Endothelial cell of umbilical vein (primary cell): ENCODE data around the gene SH3RF3. TPM values are rescaled to one million over a fixed set of nuclear protein-coding genes. Genes with fewer than 3 reads are reported as not detected.

Experiments
- BruUV-seq: library from RNA; stranded (reverse); fragments of 400-500 nt; replicated peaks from 2 replicates; lab custom pipeline; 2021; lab: Mats Ljungman, UMichigan
- CTCF ChIA-PET: fragments of 300-600, 350-600 bp; sonication (Branson Sonifier 250); formaldehyde crosslinking; loops from one replicate; lab custom pipeline; 2021; ENCODE audit warnings: antibody characterized with exemption, inconsistent platforms; lab: Charles Lee
- POLR2A ChIA-PET: fragments of 300-600, 350-600 bp; sonication (Branson Sonifier 250); formaldehyde crosslinking; loops from one replicate; lab custom pipeline; 2021; ENCODE audit warnings: antibody characterized with exemption, inconsistent platforms; lab: Charles Lee
- DNase-seq: peaks from one replicate; pipeline ENCODE4 v3.0.0-alpha.2; 2011; ENCODE audit warnings: low read depth, low spot score
- FAIRE-seq: peaks from 2 replicates; lab custom pipeline; 2011; peaks lifted over from hg19 to GRCh38; lab: Jason Lieb, UNC
- H2AFZ ChIP-seq: 2 replicates; pipeline ENCODE4 v1.6.0; 2012; ENCODE audit warnings: low read depth, low read length, control low read depth, inconsistent platforms
- H3K27ac ChIP-seq: 2 replicates; pipeline ENCODE4 v1.5.1; 2011; ENCODE audit warnings: low read depth, mild to moderate bottlenecking, control low read depth, low read length, moderate library complexity; ENCODE audit not compliant: insufficient read depth
- H3K27me3 ChIP-seq, 2 experiments: 2 replicates each; pipeline versions ENCODE4 v1.6.0 to v1.6.1; 2011; ENCODE audit warnings: low read length in 2 of 2, mixed read lengths in 1 of 2; ENCODE audit not compliant: control insufficient read depth in 2 of 2, insufficient read depth in 2 of 2
- H3K36me3 ChIP-seq, 2 experiments: 2 replicates in 1 of 2; 3 replicates in 1 of 2; pipeline ENCODE4 v1.5.1; 2011; ENCODE audit warnings: low read length in 2 of 2, mild to moderate bottlenecking in 1 of 2, moderate library complexity in 1 of 2; ENCODE audit not compliant: control insufficient read depth in 2 of 2, insufficient read depth in 2 of 2; ENCODE audit errors: extremely low read depth in 1 of 2
- H3K4me1 ChIP-seq: 3 replicates; pipeline ENCODE4 v1.5.1; 2011; ENCODE audit warnings: mild to moderate bottlenecking, low read length; ENCODE audit not compliant: control insufficient read depth, insufficient read depth; ENCODE audit errors: extremely low read depth
- H3K4me2 ChIP-seq: 2 replicates; pipeline ENCODE4 v1.6.1; 2011; ENCODE audit warnings: low read length, control low read depth, mixed read lengths; ENCODE audit not compliant: insufficient read depth
- H3K4me3 ChIP-seq, 3 experiments: fragments of 200-600 bp in 1 of 3; sonication (generic), shearing (Covaris generic) in 1 of 3; replicated peaks in 1 of 3; 2 replicates each; pipeline ENCODE4 v1.5.1; 2011 to 2016; ENCODE audit warnings: control low read depth in 3 of 3, low read length in 3 of 3, mild to moderate bottlenecking in 2 of 3, inconsistent platforms in 1 of 3, low read depth in 1 of 3, moderate library complexity in 1 of 3; ENCODE audit not compliant: insufficient read depth in 1 of 3
- H3K79me2 ChIP-seq: 2 replicates; pipeline ENCODE4 v1.6.0; 2012; ENCODE audit warnings: low read length, inconsistent platforms; ENCODE audit not compliant: control insufficient read depth, insufficient read depth
- H3K9ac ChIP-seq: replicated peaks from 2 replicates; pipeline ENCODE3; 2011; ENCODE audit warnings: low read length, control low read depth; ENCODE audit not compliant: insufficient read depth; ENCODE audit errors: extremely low read depth
- H3K9me1 ChIP-seq: replicated peaks from 3 replicates; pipeline ENCODE4 v1.6.0; 2011; ENCODE audit warnings: mild to moderate bottlenecking, low read length; ENCODE audit not compliant: control insufficient read depth, insufficient read depth; ENCODE audit errors: extremely low read depth
- H3K9me3 ChIP-seq: replicated peaks from 2 replicates; pipeline ENCODE4 v1.5.1; 2012; ENCODE audit warnings: low read length, inconsistent platforms; ENCODE audit not compliant: control insufficient read depth, insufficient read depth
- H4K20me1 ChIP-seq: replicated peaks from 2 replicates; pipeline ENCODE3; 2011; ENCODE audit warnings: mild to moderate bottlenecking, low read length; ENCODE audit not compliant: control insufficient read depth, insufficient read depth; ENCODE audit errors: extremely low read depth
- CTCF ChIP-seq, 2 donors: IDR thresholded peaks; 1 replicate in 1 of 2; 2 replicates in 1 of 2; pipeline ENCODE4 v1.5.1; 2011; ENCODE audit warnings: low read length in 2 of 2, mild to moderate bottlenecking in 2 of 2, moderate library complexity in 2 of 2, control low read depth in 1 of 2, inconsistent platforms in 1 of 2, low read depth in 1 of 2; ENCODE audit not compliant: insufficient read depth in 1 of 2; ENCODE audit errors: extremely low read depth in 1 of 2
- EZH2 ChIP-seq: IDR thresholded peaks from 2 replicates; pipeline ENCODE4 v1.6.1; 2012; ENCODE audit warnings: borderline replicate concordance, low read depth, mild to moderate bottlenecking, moderate library complexity, low read length, inconsistent platforms; ENCODE audit not compliant: severe bottlenecking
- FOS ChIP-seq: IDR thresholded peaks from 2 replicates; pipeline ENCODE4 v1.6.1; 2011; ENCODE audit warnings: mild to moderate bottlenecking, low read length, moderate library complexity, borderline replicate concordance; ENCODE audit not compliant: insufficient read depth
- GATA2 ChIP-seq: IDR thresholded peaks from 2 replicates; pipeline ENCODE4 v1.7.0; 2011; ENCODE audit warnings: low read depth, mild to moderate bottlenecking, moderate library complexity, mixed read lengths, low read length; ENCODE audit not compliant: insufficient read length, insufficient read depth
- JUN ChIP-seq: IDR thresholded peaks from 2 replicates; pipeline ENCODE4 v1.6.1; 2011; ENCODE audit warnings: borderline replicate concordance, low read depth; ENCODE audit not compliant: insufficient read length, insufficient read depth
- MAX ChIP-seq: IDR thresholded peaks from 2 replicates; pipeline ENCODE4 v1.6.1; 2011; ENCODE audit not compliant: insufficient read depth, insufficient read length
- MYC ChIP-seq: IDR thresholded peaks from one replicate; pipeline ENCODE4 v1.6.1; 2011; ENCODE audit warnings: mild to moderate bottlenecking, low read depth, low read length
- POLR2A ChIP-seq: IDR thresholded peaks from 2 replicates; pipeline ENCODE4 v1.6.1; 2012; ENCODE audit warnings: low read depth, mild to moderate bottlenecking, control low read depth, low read length
- POLR2AphosphoS5 ChIP-seq: IDR thresholded peaks from 2 replicates; pipeline ENCODE4 v1.6.1; 2012; ENCODE audit warnings: low read depth, mild to moderate bottlenecking, control low read depth, low read length, moderate library complexity; ENCODE audit not compliant: insufficient read depth
- dilution Hi-C: fragments of 300-500 bp; cut with MboI; formaldehyde crosslinking; loops from one replicate; pipeline ENCODE4 v1.15.0; 2019; ENCODE audit warnings: low sequenced_read_pairs; ENCODE audit not compliant: extremely low pct_ligation_motif_present
- intact Hi-C: fragments of 100-400 bp; cut with micrococcal nuclease; formaldehyde crosslinking; loops from one replicate; pipeline ENCODE4 v1.10.0; 2022
- polyA plus RNA-seq, 4 experiments: library from polyadenylated mRNA; depleted of rRNA in 3 of 4; stranded (reverse) in 3 of 4; unstranded in 1 of 4; fragments of >200 nt; gene quantifications; 2 replicates each; pipeline versions ENCODE4 v1.2.1 to v1.2.3, GENCODE V29; 2011 to 2012; ENCODE audit warnings: missing spikeins in 1 of 4
- total RNA-seq: library from RNA; stranded (reverse); gene quantifications from 2 replicates; pipeline ENCODE4 v1.2.3, GENCODE V29; 2021

The SH3RF3 gene
- total and polyA plus RNA-seq, 2 donors (not counting 3 experiments of a cell fraction or from before 2014, with no cell fraction given), result 3.8 to 14.7 TPM

- intact Hi-C loops, result no loop called here
- no peak overlapping the region for H3K9ac ChIP-seq
- dilution Hi-C loops, result no loop called here
- no peaks in the 10 kb centered on the region for H4K20me1 ChIP-seq
- TF ChIP-seq MAX (no peak), POLR2AphosphoS5 (no peak), EZH2 (no peak), POLR2A (no peak), MYC (no peak), GATA2 (no peak), FOS (no peak), JUN (no peak), CTCF (IDR thresholded peaks at IDR 0.05; ENCODE audit: extremely low read depth in 1 of 2, insufficient read depth in 1 of 2, low read depth in 1 of 2, low read length in 2 of 2) (no peak)
- H3K4me3 ChIP-seq, result no peak overlapping the region
- H3K27me3 ChIP-seq, result no peaks in the 10 kb centered on the region
- H3K9me1 ChIP-seq, result no peaks in the 10 kb centered on the region
- no peak overlapping the region for H2AFZ ChIP-seq
- H3K79me2 ChIP-seq, result no peaks in the 10 kb centered on the region
- POLR2A ChIA-PET, result no interaction called here
- no peaks in the 10 kb centered on the region for H3K36me3 ChIP-seq
- H3K4me2 ChIP-seq, result no peak overlapping the region
- BruUV-seq, result no TSS peak
- DNase-seq, result no peak
- H3K9me3 ChIP-seq, result no peaks in the 10 kb centered on the region
- FAIRE-seq, result no peak
- no peak overlapping the region for H3K27ac ChIP-seq
- no peaks in the 10 kb centered on the region for H3K4me1 ChIP-seq
- CTCF ChIA-PET, result interaction anchor here (0.7 to 1.2 kb wide), 3 partner anchors 30 to 220 kb away, joined by 3 read pairs; no protein-coding TSS in a partner anchor
These were observed 160.7 kb downstream of the SH3RF3 start for GRCh38 chr2:109289504-109290222.
